ENCODE measurements around the gene TFF2. TPM values are rescaled to one million over a fixed set of nuclear protein-coding genes. Genes with fewer than 3 reads are reported as not detected.

The TFF2 gene
- polyA plus RNA-seq, 1 donor (not counting 4 experiments of a cell fraction or from before 2014, with no cell fraction given): not detected

DNA sequence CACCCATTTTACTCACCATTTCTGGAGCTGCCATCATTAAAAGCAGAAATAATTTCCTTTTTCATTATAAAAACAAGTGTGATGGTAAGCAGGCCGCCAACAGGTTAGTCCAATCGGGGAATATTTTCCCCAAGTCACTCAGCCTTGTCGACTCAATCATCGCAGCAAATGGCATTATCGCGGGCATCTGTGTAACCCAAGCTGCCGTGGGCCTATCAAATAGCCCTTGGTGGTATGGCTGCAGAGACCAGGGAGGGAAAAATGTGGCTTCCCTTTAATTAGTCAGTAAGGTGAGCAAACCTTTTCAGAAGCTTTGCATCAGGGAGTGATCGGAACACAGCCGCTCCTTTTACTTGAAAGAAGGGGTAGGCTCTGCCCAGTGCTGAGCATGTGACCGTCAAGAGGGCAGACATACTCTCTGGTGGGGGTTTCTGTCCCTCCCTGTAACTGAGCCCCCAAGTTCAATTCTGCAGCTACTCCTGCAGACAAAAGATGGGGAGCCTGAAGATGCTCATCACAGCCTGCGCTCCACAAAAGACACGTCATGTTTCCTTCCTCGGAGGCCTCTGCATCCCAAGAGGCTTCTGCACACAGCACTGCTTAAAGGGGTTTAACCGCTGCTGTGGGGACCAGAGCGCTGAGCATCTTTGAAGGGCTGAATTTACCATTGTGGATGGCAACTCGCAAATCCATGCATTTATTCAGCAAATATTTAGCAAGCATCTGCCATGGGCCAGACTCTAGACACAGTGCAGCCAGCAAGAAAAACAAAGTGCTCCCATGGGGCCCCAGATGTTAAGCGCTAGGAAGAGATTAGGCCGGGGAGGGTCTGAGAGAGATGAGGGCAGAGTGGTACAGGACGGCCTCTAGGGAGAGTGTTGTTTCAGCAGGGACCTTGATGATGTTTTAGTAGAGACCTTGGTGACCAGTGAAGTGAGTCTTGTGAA is 46.3 kb upstream of the TFF2 start:
- Histone ChIP-seq H4K20me1 (ENCODE audit: control insufficient read depth, extremely low read depth, insufficient read depth, low read length) (no peaks in the 10 kb centered on the region), H3K27ac (ENCODE audit: control insufficient read depth, insufficient read depth, low read length) (no peak overlapping the region), H3K79me2 (ENCODE audit: control insufficient read depth, insufficient read depth, low read length) (no peaks in the 10 kb centered on the region), H3K4me3 (ENCODE audit: control insufficient read depth in 2 of 3, extremely low read depth in 1 of 3, insufficient read depth in 2 of 3, low read depth in 1 of 3, low read length in 3 of 3) (no peak overlapping the region), H3K4me1 (ENCODE audit: control insufficient read depth, extremely low read depth, insufficient read depth, low read length) (peaks cover 6% of the 10 kb centered on the region), H3K36me3 (ENCODE audit: control insufficient read depth in 2 of 2, extremely low read depth in 1 of 2, insufficient read depth in 2 of 2, low read length in 2 of 2) (no peaks in the 10 kb centered on the region), H3K27me3 (ENCODE audit: control insufficient read depth, extremely low read depth, insufficient read depth, low read length) (peaks cover 6% of the 10 kb centered on the region), H3K4me2 (ENCODE audit: control insufficient read depth, extremely low read depth, insufficient read depth, low read depth, low read length) (no peak overlapping the region), H3K9ac (ENCODE audit: control insufficient read depth, extremely low read depth, insufficient read depth, low read length) (no peak overlapping the region), H2AFZ (ENCODE audit: control insufficient read depth, low read length) (no peak overlapping the region), H3K9me1 (ENCODE audit: control insufficient read depth, extremely low read depth, insufficient read depth, low read length) (no peaks in the 10 kb centered on the region), H3K9me3 (ENCODE audit: control insufficient read depth, low read depth, low read length) (no peaks in the 10 kb centered on the region)
- no peak for TF ChIP-seq EZH2 (IDR thresholded peaks at IDR 0.05; ENCODE audit: low read length)
- TF ChIP-seq, protein P1, sequence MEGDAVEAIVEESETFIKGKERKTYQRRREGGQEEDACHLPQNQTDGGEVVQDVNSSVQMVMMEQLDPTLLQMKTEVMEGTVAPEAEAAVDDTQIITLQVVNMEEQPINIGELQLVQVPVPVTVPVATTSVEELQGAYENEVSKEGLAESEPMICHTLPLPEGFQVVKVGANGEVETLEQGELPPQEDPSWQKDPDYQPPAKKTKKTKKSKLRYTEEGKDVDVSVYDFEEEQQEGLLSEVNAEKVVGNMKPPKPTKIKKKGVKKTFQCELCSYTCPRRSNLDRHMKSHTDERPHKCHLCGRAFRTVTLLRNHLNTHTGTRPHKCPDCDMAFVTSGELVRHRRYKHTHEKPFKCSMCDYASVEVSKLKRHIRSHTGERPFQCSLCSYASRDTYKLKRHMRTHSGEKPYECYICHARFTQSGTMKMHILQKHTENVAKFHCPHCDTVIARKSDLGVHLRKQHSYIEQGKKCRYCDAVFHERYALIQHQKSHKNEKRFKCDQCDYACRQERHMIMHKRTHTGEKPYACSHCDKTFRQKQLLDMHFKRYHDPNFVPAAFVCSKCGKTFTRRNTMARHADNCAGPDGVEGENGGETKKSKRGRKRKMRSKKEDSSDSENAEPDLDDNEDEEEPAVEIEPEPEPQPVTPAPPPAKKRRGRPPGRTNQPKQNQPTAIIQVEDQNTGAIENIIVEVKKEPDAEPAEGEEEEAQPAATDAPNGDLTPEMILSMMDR (optimal IDR thresholded peaks at IDR 0.05 in 1 of 3, IDR thresholded peaks at IDR 0.05 in 1 of 3, conservative IDR thresholded peaks at IDR 0.05 in 1 of 3; ENCODE audit: extremely low read depth in 1 of 3, insufficient read depth in 2 of 3, low read length in 3 of 3): no peak
- FAIRE-seq (no peak), DNase-seq (ENCODE audit: low read depth, low spot score) (no peak)
- dilution Hi-C loops (cut with MboI; ENCODE audit: extremely low pct_ligation_motif_present, low sequenced_read_pairs): no loop called here

DNA sequence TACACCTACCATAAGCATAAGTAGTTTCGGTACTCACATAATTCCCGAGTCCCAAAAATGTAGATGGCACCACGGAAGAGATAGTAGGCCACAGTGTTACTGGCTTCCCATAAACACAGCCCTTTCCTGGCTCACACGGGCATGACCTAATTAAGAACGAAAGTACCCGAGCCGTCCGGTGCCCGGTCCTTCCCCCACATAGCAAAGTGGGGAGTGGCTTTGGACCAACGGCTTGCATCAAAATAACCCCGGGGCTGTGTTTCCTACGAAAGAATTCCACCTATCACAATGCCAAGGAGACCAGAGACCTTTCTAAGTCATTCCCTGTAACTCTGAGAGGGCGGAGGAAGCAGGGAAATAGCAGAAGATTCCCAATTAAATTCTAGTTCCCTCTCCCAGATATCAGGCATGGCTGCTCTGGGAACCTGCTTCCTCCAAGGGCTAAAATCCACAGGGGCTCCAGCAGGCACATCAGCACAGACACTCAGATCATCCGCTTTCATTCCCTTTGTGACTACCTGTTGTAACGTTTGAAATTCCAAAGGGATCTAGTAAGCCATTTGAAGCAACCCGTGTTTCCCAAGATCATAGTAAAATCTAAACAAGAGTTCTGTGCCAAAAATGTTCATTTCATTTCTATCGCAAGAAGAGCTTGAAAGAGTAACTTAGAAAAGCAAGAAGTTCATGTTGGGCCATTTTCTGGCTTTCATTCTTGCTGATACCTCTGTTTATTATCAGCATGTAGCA is 45.3 kb upstream of the TFF2 start, which contains the start of gene TMPRSS3:
TMPRSS3 (minus strand) TSS at position 148 of the 747 bp plus-strand sequence. CDS start 635 bp downstream, outside the sequence.
- FAIRE-seq: no peak
- H3K27ac ChIP-seq (ENCODE audit: control insufficient read depth, insufficient read depth, low read length): no peak within 1 kb of the TSS
- H3K4me1 ChIP-seq (ENCODE audit: control insufficient read depth, extremely low read depth, insufficient read depth, low read length): peaks cover 6% of the 10 kb centered on the region
- H2AFZ ChIP-seq (ENCODE audit: control insufficient read depth, low read length): peak within 1 kb of the TSS; percentile 30
- no peak within 1 kb of the TSS for H3K9ac ChIP-seq (ENCODE audit: control insufficient read depth, extremely low read depth, insufficient read depth, low read length)
- H3K27me3 ChIP-seq (ENCODE audit: control insufficient read depth, extremely low read depth, insufficient read depth, low read length): peaks cover 7% of the 10 kb centered on the region
- H3K36me3 ChIP-seq (ENCODE audit: control insufficient read depth in 2 of 2, extremely low read depth in 1 of 2, insufficient read depth in 2 of 2, low read length in 2 of 2): no peaks in the 10 kb centered on the region
- H4K20me1 ChIP-seq (ENCODE audit: control insufficient read depth, extremely low read depth, insufficient read depth, low read length): no peaks in the 10 kb centered on the region
- TF ChIP-seq, protein P1 (optimal IDR thresholded peaks at IDR 0.05 in 1 of 3, IDR thresholded peaks at IDR 0.05 in 1 of 3, conservative IDR thresholded peaks at IDR 0.05 in 1 of 3; ENCODE audit: extremely low read depth in 1 of 3, insufficient read depth in 2 of 3, low read length in 3 of 3): no peak
- no peak for TF ChIP-seq EZH2 (IDR thresholded peaks at IDR 0.05; ENCODE audit: low read length)
- H3K9me3 ChIP-seq (ENCODE audit: control insufficient read depth, low read depth, low read length): no peaks in the 10 kb centered on the region
- no peak for DNase-seq (ENCODE audit: low read depth, low spot score)
- dilution Hi-C loops (cut with MboI; ENCODE audit: extremely low pct_ligation_motif_present, low sequenced_read_pairs): no loop called here
- no peaks in the 10 kb centered on the region for H3K9me1 ChIP-seq (ENCODE audit: control insufficient read depth, extremely low read depth, insufficient read depth, low read length)
- no peaks in the 10 kb centered on the region for H3K79me2 ChIP-seq (ENCODE audit: control insufficient read depth, insufficient read depth, low read length)
- H3K4me3 ChIP-seq (ENCODE audit: control insufficient read depth in 2 of 3, extremely low read depth in 1 of 3, insufficient read depth in 2 of 3, low read depth in 1 of 3, low read length in 3 of 3): peak within 1 kb of the TSS in 1 of 3 experiments; percentile 4
- H3K4me2 ChIP-seq (ENCODE audit: control insufficient read depth, extremely low read depth, insufficient read depth, low read depth, low read length): peak within 1 kb of the TSS; percentile 66

All from keratinocyte (primary cell).